HG03558 (cell line): Measurements from ENCODE around the gene L3MBTL1.

Experiments
- ATAC-seq: cut with Tn5 transposase; IDR thresholded peaks from one replicate; pipeline ENCODE4 v1.9.1; 2021; ENCODE audit warnings: moderate number of reproducible peaks; ENCODE audit not compliant: unreplicated experiment; ENCODE audit errors: extremely low read depth

L3MBTL1 gene

DNA sequence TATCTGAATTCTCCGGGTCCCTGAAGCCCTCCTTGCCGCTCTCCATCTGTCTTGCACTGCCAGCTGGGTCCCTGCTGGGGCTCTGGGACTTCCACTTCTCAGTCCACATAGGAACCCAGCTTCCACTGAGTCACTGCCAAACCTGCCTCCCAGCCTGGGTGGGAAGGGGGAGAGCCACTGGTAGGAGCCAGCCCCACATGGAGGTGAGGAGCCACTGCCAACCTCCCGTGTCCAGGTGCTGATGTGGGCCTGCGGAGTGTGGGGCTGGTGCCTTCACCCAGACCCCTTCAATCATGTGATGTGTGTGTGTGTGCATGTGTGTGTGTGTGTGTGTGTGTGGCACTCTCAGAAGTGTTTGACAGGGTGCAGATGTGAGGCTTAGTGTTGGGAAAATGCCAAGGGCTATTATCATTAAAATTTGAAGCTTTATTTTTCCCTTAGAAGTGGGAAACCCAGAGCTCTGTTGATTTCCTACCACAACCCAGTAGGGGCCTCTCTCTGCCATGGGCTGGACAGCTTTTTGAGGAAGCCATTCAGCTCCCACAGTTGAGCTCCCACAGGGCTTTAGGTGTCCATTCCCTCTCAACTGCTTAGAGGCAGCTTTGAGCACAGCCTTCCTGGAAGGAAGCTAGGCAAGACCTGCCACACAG is 42.0 kb downstream of the L3MBTL1 start:
- no peak for ATAC-seq

DNA sequence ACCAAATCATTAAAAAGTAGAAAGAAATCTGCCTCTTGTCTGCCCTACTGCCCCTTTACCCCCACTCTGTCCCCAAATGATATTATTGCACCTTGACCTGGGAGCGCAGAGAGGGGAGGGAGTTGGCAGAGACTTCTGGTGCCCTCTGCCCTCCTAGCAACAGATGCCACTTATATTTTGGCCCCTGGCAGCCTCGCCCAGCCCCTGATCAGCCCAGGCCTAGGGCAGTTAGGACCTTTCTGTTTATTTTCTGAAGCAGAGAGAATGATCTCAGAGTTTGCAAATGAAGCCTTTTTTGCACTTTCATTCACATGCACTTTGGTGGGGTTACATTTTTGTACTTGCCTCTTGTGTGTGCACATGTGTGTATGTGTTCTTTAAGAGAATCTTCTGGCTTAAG is 43.0 kb downstream of the L3MBTL1 start:
- ATAC-seq: no peak

- ATAC-seq: no peak
Observed at GRCh38 chr20:43554369-43554768, 46.9 kb downstream of the L3MBTL1 start.

GRCh38 chr20:43558412-43559146 is 51.1 kb downstream of the L3MBTL1 start, which contains the start of gene SGK2:
Gene SGK2, plus strand, starts transcription at chr20:43559027. Its CDS starts 7,469 bp downstream, at chr20:43566496.
- ATAC-seq: no peak

DNA sequence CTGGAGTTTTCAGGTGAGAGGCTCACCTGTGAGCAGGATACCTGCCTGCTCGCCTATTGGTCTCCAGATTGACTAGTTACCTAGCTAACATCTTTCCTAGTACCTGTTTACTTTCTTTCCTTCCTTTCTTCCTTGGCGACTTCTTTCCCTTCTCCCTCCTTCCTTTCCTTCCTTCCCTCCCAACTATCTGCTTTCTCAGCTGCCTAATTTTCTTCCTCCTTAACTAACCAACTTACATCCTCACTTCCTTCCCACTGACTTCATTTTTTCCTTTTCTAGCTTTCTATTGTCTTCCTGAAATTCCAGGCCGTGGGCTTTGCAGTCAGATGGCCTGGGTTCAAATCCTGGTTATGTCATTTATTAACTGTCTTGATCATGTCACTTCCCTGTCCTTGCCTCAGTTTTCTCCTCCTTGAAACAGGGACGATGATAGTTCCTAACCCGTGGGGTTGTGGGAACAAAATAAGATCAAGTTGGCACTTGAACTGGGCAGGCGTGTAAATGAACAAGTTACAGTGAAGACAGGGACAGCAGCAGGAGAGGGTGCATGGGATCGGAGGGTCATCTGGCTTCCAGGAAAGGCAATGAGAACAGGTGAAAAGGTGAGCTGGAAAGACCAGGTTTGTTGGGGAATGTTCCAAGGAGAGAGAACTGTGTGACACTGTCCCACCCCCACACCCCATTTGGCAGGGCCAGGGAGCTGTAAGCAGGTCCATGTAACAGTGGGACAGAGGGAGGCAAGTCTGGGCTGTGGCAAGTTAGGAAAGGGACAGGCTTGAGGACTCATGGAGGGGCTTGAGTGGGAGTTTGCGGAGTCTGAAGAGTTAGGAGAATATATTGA is 51.9 kb downstream of the L3MBTL1 start:
- ATAC-seq: no peak

DNA sequence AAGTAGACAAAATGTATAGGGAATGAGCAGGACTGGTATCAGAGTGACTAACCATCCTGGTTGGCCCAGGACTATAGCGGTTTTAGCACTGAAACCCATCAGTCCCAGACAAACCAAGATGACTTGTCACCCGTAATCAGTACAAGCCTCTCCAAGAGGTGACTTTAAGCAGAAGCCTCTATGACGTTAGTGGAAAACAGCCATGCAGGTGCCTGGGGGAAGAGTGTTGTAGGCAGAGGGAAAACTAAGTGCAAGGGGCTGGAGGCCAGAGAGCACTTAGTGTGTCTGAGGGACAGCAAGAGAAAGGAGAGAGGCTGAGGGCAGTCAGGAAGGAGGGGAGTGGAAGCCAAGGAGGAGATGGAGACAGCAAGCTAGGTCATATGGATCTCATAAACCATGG is 53.5 kb downstream of the L3MBTL1 start:
- ATAC-seq: no peak

GRCh38 chr20:43563429-43563828 is 55.9 kb downstream of the L3MBTL1 start:
- ATAC-seq: no peak

- ATAC-seq: no peak
Observed at GRCh38 chr20:43563991-43564390, 56.5 kb downstream of the L3MBTL1 start.

DNA sequence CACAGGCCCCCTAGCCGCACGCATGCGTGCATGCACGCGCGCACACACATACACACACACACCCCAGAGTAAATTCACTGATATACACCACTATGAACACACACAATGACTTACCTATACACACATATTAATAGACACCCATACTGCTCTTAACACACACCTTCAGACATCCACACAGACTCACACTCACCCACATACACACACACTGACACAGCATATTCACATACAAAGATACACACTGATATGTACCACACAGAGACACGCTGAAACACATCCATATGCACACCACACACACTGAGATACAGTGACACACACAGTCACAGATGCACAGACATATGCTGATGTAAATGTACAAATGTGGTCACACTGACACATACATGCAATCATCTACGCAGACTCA is 57.0 kb downstream of the L3MBTL1 start:
- no peak for ATAC-seq

DNA sequence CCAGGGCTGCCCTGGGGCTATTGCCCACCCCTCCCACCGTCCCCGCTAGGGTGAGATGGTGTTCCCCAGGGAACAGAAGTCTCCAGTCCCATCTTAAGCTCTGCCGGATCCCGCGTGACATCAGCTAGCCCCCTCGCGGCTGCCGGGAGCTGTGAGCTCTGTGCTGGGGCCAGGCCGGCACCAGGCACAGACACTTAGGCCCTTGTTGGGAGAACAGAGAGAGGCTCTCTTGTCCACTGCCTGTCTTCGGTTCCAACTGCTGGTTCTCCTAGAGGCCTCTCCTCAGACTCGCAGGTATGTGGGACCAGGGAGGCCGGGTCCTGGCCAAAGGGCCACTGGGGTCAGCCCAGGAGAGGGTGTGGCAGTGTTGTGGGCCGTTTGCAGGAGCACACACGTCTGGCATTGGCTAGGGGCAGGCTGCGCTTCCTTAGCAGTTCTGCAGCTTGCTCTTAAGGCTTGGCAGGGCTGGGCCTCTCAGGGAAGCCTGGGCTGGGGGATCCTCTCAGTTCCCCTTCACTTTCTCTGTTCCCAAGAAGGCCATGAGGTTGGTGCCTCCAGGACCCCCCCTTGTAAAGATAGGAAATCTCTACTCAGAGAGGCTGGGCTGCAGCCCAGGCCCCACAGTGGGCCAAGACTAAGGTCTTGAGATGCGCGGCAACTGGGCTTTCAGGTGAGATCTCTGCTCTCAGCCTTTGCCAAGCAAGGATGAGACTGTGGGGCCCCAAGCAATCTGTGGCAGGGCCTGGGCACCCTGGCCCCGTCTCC is 57.7 kb downstream of the L3MBTL1 start:
- no peak for ATAC-seq

DNA sequence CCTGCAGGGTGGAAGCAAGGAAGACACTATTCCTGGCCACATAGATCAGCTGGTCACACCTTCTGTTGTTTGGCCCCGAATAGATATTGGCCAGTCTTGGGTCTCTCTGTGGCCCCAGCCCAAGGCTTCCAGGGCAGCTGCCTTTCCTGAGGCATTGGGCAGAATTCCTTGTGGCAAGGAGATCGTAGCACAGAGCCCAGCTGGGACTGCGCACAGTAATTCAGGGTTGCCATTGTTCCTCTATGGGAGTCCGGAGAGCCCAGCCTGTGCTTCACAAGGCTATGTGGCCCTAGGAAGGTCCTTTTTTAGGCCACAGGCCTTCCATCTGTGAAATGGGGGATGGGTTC is 58.2 kb downstream of the L3MBTL1 start:
- ATAC-seq: no peak

DNA sequence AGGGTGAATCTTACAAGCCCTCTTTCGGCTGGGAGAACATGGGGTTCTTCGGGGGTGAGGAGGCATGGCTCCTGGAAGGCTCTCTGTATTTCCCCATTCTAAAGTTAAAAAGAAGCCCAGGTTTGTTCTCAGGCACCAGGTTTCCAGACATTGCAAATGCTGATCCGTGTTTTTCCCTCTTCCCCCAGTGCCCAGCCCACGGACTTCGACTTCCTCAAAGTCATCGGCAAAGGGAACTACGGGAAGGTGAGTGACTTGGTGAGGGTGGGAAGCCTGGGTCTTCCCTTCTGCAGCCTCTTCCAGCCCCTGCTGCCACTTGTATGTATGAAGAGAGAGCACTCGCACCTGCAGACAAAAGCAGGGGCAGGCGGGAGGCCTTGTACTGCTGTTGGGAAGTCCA is 60.0 kb downstream of the L3MBTL1 start:
- no peak for ATAC-seq

GRCh38 chr20:43568706-43569105 is 61.2 kb downstream of the L3MBTL1 start:
- no peak for ATAC-seq

- ATAC-seq: no peak
Observed at GRCh38 chr20:43569282-43569681, 61.8 kb downstream of the L3MBTL1 start.

- ATAC-seq: no peak
Observed at GRCh38 chr20:43570496-43570895, 63.0 kb downstream of the L3MBTL1 start.

- no peak for ATAC-seq
Observed at GRCh38 chr20:43571310-43571709, 63.8 kb downstream of the L3MBTL1 start.

DNA sequence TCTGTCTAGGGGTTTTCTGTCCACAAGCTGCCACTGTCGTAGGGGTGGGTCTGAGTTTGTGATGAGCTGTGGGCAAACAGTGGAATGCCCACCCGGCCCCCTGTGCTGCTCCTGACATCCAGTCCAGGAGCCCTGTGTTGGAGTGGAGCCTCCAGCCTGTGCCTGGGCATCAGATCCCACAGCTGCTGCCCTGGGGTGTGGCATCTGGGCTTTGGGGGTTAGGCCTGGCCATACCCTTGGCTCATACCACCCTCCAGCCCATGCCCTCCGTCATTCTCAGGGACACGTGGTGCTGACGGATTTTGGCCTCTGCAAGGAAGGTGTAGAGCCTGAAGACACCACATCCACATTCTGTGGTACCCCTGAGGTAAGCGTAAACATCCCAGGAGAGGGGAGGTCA is 64.3 kb downstream of the L3MBTL1 start:
- ATAC-seq: no peak

DNA sequence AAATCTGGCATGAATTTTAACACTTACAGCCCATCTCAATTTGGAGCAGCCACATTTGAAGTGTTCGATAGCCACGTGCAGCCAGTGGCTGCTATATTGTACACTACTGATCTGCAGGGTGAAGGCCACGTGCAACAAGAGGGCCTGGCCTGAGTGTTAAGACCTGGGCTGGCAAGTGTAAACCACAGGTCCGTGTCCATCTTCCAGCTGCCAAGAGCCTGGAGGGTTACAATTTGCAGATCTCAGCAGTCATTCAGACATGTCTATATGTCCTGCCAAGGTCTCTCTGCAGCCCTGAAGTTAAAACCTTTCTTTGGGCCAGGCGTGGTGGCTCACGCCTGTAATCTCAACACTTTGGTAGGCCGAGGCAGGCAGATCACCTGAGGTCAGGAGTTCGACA is 65.4 kb downstream of the L3MBTL1 start:
- no peak for ATAC-seq

DNA sequence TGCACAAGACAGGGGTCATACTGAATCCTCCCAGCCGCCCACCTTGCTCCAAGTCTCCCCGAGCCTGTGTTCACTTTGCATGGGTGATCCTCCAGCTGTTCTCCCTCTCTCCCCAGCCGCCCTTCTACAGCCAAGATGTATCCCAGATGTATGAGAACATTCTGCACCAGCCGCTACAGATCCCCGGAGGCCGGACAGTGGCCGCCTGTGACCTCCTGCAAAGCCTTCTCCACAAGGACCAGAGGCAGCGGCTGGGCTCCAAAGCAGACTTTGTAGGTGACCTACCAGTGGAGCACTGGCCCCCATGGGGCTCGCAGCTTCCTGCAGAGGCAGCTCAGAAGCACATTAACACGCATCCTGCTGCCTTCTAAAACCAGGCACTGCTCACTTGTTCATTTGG is 68.6 kb downstream of the L3MBTL1 start:
- ATAC-seq: no peak
